Measurements from ENCODE around the gene TAGLN.

Gene TAGLN

GRCh38 chr11:117210620-117211019, 11.4 kb downstream of the TAGLN start:
- H4K20me1 ChIP-seq: no peaks in the 10 kb centered on the region
- H3K4me2 ChIP-seq: no peak overlapping the region
- no peaks in the 10 kb centered on the region for H3K9me3 ChIP-seq
- no peak overlapping the region for H3K27ac ChIP-seq
- no peaks in the 10 kb centered on the region for H3K4me1 ChIP-seq
- no peak overlapping the region for H3K9ac ChIP-seq
- no peak overlapping the region for H3K4me3 ChIP-seq
- H3K36me3 ChIP-seq: peaks cover 42% of the 10 kb centered on the region
- TF ChIP-seq Cebpa-rat (IDR thresholded peaks at IDR 0.05): no peak
- H3K27me3 ChIP-seq: no peaks in the 10 kb centered on the region

GRCh38 chr11:117212697-117213355, 13.7 kb downstream of the TAGLN start:
- H4K20me1 ChIP-seq: no peaks in the 10 kb centered on the region
- peaks cover 59% of the 10 kb centered on the region for H3K36me3 ChIP-seq
- no peaks in the 10 kb centered on the region for H3K27me3 ChIP-seq
- no peak overlapping the region for H3K4me3 ChIP-seq
- no peaks in the 10 kb centered on the region for H3K9me3 ChIP-seq
- no peak overlapping the region for H3K9ac ChIP-seq
- no peak overlapping the region for H3K27ac ChIP-seq
- no peaks in the 10 kb centered on the region for H3K4me1 ChIP-seq
- no peak for TF ChIP-seq Cebpa-rat (IDR thresholded peaks at IDR 0.05)
- H3K4me2 ChIP-seq: no peak overlapping the region

GRCh38 chr11:117214404-117215110, 15.4 kb downstream of the TAGLN start:
- Histone ChIP-seq H3K27me3 (no peaks in the 10 kb centered on the region), H3K4me1 (no peaks in the 10 kb centered on the region), H3K27ac (no peak overlapping the region), H3K4me3 (no peak overlapping the region), H3K4me2 (no peak overlapping the region), H3K9me3 (no peaks in the 10 kb centered on the region), H3K36me3 (peaks cover 77% of the 10 kb centered on the region), H3K9ac (no peak overlapping the region), H4K20me1 (no peaks in the 10 kb centered on the region)
- TF ChIP-seq Cebpa-rat (IDR thresholded peaks at IDR 0.05): no peak

GRCh38 chr11:117217141-117218084, 18.2 kb downstream of the TAGLN start:
- no peaks in the 10 kb centered on the region for H3K4me1 ChIP-seq
- no peaks in the 10 kb centered on the region for H3K9me3 ChIP-seq
- no peak overlapping the region for H3K9ac ChIP-seq

GRCh38 chr11:117218133-117218915, 19.2 kb downstream of the TAGLN start:
- no peak for TF ChIP-seq Cebpa-rat (IDR thresholded peaks at IDR 0.05)
- H3K9me3 ChIP-seq: no peaks in the 10 kb centered on the region
- H3K4me3 ChIP-seq: no peak overlapping the region
- H3K27me3 ChIP-seq: no peaks in the 10 kb centered on the region
- no peaks in the 10 kb centered on the region for H3K4me1 ChIP-seq
- no peak overlapping the region for H3K9ac ChIP-seq
- peaks cover 95% of the 10 kb centered on the region for H3K36me3 ChIP-seq
- H4K20me1 ChIP-seq: no peaks in the 10 kb centered on the region
- H3K27ac ChIP-seq: no peak overlapping the region
- H3K4me2 ChIP-seq: no peak overlapping the region

More at GRCh38 chr11:117217141-117218084, 18.2 kb downstream of the TAGLN start:
- Histone ChIP-seq H3K27ac (no peak overlapping the region), H4K20me1 (no peaks in the 10 kb centered on the region), H3K4me3 (no peak overlapping the region), H3K27me3 (no peaks in the 10 kb centered on the region), H3K36me3 (peaks cover 95% of the 10 kb centered on the region), H3K4me2 (no peak overlapping the region)
- no peak for TF ChIP-seq Cebpa-rat (IDR thresholded peaks at IDR 0.05)

- Histone ChIP-seq H3K9ac (no peak overlapping the region), H3K4me1 (no peaks in the 10 kb centered on the region), H3K27ac (no peak overlapping the region), H3K9me3 (no peaks in the 10 kb centered on the region), H4K20me1 (no peaks in the 10 kb centered on the region), H3K27me3 (no peaks in the 10 kb centered on the region), H3K36me3 (peaks cover 95% of the 10 kb centered on the region), H3K4me2 (no peak overlapping the region), H3K4me3 (no peak overlapping the region)
- no peak for TF ChIP-seq Cebpa-rat (IDR thresholded peaks at IDR 0.05)
These were observed 19.8 kb downstream of the TAGLN start for GRCh38 chr11:117219001-117219400.

- Histone ChIP-seq H3K27ac (no peak overlapping the region), H3K27me3 (no peaks in the 10 kb centered on the region), H3K4me3 (no peak overlapping the region), H4K20me1 (no peaks in the 10 kb centered on the region), H3K9me3 (no peaks in the 10 kb centered on the region), H3K4me2 (no peak overlapping the region), H3K4me1 (no peaks in the 10 kb centered on the region), H3K9ac (no peak overlapping the region), H3K36me3 (peaks cover 95% of the 10 kb centered on the region)
- TF ChIP-seq Cebpa-rat (IDR thresholded peaks at IDR 0.05): no peak
These were observed 20.3 kb downstream of the TAGLN start for GRCh38 chr11:117219455-117219854.

- Histone ChIP-seq H4K20me1 (no peaks in the 10 kb centered on the region), H3K4me3 (no peak overlapping the region), H3K4me1 (no peaks in the 10 kb centered on the region), H3K9me3 (no peaks in the 10 kb centered on the region), H3K27ac (no peak overlapping the region), H3K27me3 (no peaks in the 10 kb centered on the region), H3K9ac (0 out of 2 replicates have a peak overlapping the region, but pooled peaks have one; percentile 7), H3K36me3 (peaks cover 95% of the 10 kb centered on the region), H3K4me2 (no peak overlapping the region)
- no peak for TF ChIP-seq Cebpa-rat (IDR thresholded peaks at IDR 0.05)
These were observed 20.8 kb downstream of the TAGLN start for GRCh38 chr11:117219995-117220394.

GRCh38 chr11:117220568-117220967, 21.4 kb downstream of the TAGLN start:
- no peak for TF ChIP-seq Cebpa-rat (IDR thresholded peaks at IDR 0.05)
- Histone ChIP-seq H4K20me1 (no peaks in the 10 kb centered on the region), H3K9ac (no peak overlapping the region), H3K36me3 (peaks cover 100% of the 10 kb centered on the region), H3K4me1 (no peaks in the 10 kb centered on the region), H3K4me2 (no peak overlapping the region), H3K27ac (no peak overlapping the region), H3K9me3 (no peaks in the 10 kb centered on the region), H3K27me3 (no peaks in the 10 kb centered on the region), H3K4me3 (no peak overlapping the region)
